GM12801 (cell line): ENCODE data around the gene THUMPD3.

Experiments used
- CTCF ChIP-seq: IDR thresholded peaks from one replicate; pipeline ENCODE4 v1.5.1; 2011; ENCODE audit warnings: control low read depth; ENCODE audit not compliant: insufficient read length; ENCODE audit errors: extremely low read depth

THUMPD3 gene

GRCh38 chr3:9331171-9331570 is 31.7 kb upstream of the THUMPD3 start:
- TF ChIP-seq CTCF = no peak

DNA sequence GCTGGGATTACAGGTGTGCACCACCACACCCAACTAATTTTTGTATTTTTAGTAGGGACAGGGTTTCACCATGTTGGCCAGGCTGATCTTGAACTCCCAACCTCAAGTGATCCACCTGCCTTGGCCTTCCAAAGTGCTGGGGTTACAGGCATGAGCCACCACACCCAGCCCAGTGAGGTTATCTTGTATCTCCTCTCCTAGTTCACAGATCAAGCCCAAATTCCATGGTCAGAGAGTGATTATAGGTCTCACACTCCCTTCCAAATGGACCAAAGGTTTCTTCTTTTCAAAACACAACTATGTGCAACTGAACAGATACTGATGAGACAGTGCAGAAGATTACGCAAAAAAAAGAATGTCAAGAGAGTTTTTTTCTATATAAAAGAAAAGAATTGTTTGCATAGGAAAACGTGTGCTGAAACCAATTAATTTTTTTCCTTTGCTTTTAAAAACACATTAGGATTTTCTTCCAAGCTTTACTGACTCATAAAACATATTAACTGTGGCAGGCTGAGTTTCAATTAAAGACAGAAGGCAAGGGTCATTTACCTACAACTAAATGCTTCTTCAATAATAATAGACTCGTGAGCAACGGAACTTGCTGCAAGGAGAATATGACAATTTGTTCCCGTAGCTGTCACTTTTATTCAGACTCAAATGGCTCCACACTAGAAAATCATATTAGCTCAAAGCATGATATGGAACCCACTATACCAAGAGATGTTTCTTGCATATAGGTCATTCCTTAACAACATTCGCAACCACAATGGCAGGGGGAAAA is 30.4 kb upstream of the THUMPD3 start:
- TF ChIP-seq CTCF = no peak

DNA sequence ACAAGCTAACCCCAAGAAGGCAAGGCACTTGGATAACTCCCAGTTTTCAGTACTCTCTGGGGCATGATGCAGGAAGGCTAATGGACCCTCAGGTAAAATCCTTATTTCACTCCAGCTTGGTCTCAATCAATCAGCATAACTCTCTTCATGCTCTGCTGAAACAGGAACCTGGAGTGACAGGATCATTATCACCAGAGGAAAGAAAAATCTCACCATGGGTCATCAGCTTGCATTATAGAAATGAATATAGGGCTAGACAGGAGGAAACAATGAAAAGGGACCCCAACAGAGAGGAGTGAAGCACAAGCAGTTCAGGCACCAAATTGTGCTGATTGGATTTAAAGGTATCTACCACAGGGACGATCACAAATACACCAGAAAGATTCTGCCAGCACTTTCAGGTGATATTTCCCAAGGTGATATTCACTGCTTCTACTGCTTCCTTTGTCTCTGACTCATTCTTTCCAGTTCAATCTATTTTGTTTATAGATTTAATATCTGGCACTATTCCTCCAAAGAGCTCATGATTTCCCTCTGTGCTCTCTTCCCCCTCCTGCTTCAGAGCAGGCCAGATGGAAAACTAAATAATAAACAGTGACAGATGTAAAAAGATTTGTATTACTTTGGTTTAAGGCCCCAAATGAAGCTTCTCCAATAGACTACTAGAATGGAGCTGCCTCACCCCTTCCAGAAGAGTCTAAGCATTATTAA is 22.9 kb upstream of the THUMPD3 start:
- no peak for TF ChIP-seq CTCF

DNA sequence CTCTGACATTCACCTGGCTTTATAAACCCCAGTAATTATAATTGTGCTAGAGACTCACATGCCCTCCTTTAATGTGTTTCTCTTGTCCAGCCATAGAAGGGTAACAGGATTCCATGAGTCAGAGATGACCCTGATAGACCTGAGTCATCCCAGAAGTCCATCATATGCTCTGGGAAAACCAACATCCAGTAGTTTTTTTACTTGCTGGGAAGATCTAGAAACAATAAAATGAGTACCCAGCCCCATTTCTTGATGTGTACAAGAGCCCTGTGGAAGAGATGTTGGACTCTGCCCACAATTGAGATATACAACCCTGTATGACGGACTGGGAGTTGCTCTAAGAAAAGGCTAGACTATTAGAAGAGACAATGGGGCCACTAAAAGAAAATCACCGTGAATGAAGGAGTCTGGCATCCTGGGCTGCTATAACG is 22.4 kb upstream of the THUMPD3 start:
- no peak for TF ChIP-seq CTCF

DNA sequence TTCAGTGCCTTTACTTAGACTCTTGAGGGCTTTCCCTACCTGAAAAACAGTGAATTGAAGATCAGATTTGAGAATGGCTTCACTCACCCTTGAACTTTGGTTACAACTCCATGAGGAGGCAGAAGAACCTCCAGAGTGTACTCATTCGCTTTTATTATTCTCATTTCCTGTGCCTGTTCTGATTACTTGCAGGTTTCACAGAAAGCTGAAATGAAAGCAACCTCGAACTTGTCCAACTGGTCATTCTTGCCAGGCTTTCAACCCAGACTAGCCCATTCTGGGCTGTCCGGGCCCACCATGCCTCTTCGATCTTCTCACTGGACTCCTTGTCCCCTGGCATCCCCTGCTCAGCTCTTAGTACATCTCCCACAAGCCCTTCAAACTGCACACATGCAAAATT is 20.2 kb upstream of the THUMPD3 start:
- no peak for TF ChIP-seq CTCF

GRCh38 chr3:9343115-9343514 is 19.7 kb upstream of the THUMPD3 start:
- TF ChIP-seq CTCF = no peak

DNA sequence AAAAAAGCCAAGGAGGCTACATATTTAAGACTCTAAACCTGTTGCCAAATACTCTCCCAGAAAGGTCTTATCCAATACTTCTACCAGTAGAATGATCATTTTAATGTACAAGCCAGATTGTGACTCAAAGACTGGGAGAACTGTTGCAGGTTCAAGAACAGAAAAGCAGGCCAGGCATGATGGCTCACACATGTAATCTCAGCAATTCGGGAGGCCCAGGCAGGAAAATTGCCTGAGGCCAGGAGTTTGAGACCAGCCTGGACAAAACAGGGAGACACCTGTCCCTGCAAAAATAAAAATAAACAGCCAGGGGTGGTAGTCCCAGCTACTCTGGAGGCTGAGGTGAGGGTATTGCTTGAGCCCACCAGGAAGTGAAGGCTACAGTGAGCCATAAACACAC is 17.8 kb upstream of the THUMPD3 start:
- no peak for TF ChIP-seq CTCF
